H1 (cell line): ENCODE data around the gene PRR5. TPM values are rescaled to one million over a fixed set of nuclear protein-coding genes. Genes with fewer than 3 reads are reported as not detected.

Experiments
- SIRT6 ChIP-seq: IDR thresholded peaks from one replicate; pipeline ENCODE4 v1.7.1; 2012; ENCODE audit warnings: low read length, inconsistent platforms
- TCF12 ChIP-seq: IDR thresholded peaks from 2 replicates; pipeline ENCODE4 v1.6.1; 2011; ENCODE audit warnings: low read depth, mild to moderate bottlenecking, low read length
- polyA plus RNA-seq, 7 experiments: library from polyadenylated mRNA; depleted of rRNA in 3 of 7; stranded (reverse) in 5 of 7; unstranded in 2 of 7; fragments of >200 nt in 5 of 7; fragments of 200-250 nt in 2 of 7; gene quantifications; 1 replicate in 5 of 7; 2 replicates in 1 of 7; 4 replicates in 1 of 7; pipeline versions ENCODE4 v1.2.1 to v1.2.3, GENCODE V29; 2011 to 2013; ENCODE audit warnings: missing spikeins in 2 of 7, mixed read lengths in 2 of 7
- total RNA-seq: library from RNA; stranded (reverse); fragmentation: NEBNext Ultra II Directional; extraction: Animal tissue kit (Norgen Biotek cat#: 25700); gene quantifications from 2 replicates; pipeline ENCODE4 v1.2.1, GENCODE V29; 2021
- TF ChIP-seq, protein P1 (sequence below): IDR thresholded peaks from 2 replicates; pipeline ENCODE4 v1.6.1; 2012; ENCODE audit warnings: inconsistent platforms
- TF ChIP-seq, protein P2 (sequence below), 3 experiments: IDR thresholded peaks; 1 replicate in 2 of 3; 2 replicates in 1 of 3; pipeline versions ENCODE4 v1.5.1 to v1.6.1; 2011; ENCODE audit warnings: low read length in 3 of 3, mild to moderate bottlenecking in 3 of 3, inconsistent platforms in 2 of 3, low read depth in 1 of 3, moderate library complexity in 1 of 3; ENCODE audit not compliant: insufficient read depth in 1 of 3; ENCODE audit errors: control extremely low read depth in 1 of 3

Gene PRR5
- total and polyA plus RNA-seq, 2 of the 8 experiments (the other 6 are each of a cell fraction or from before 2014, with no cell fraction given), result 16.5 to 25.7 TPM

DNA sequence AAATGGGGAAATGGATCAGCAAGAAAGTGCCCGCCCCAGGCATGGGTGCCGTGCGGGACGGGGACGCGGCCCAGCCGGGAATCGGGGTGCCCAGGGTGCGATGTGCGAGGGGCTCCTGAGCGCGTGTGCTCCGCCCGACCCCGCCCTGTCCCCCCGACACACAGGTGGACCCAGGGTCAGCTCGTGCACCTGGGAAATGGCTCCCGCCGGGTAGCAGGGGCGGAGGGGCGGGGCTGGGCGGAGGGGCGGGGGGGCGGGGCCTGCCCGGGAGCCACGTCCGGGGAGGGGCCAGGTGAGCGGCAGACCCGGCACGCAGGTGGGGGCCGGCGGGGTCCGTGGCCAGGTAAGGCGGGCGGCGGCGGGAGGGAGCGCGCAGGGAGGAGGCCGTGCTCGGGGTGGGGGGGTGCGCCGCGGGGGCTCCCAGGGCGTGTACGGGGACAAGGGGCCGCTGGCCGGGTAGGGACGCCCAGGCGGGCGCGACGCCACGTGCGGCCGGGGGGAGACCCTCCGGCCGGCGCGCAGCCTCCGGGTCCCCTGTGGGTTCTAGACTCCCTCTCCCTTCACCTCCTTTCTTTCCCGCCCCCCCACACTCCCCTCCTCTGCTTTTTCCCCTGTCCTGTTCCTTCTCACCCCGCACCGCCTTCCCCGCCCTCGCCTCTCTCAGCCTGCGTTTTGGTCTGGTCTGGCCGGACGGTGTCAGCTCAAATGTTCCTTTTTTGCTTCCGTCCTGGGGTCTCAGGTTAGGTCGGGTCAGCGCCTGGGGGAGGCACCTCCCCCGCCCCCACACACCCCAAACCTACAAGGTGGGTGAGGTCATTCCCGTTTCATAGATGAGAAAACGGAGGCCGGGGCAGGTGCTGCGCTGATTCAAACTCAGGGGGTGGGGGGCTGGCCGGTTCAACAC lies 50.5 kb downstream of the PRR5 start, which contains the start of gene ARHGAP8 (continued):
- TF ChIP-seq, protein P1, sequence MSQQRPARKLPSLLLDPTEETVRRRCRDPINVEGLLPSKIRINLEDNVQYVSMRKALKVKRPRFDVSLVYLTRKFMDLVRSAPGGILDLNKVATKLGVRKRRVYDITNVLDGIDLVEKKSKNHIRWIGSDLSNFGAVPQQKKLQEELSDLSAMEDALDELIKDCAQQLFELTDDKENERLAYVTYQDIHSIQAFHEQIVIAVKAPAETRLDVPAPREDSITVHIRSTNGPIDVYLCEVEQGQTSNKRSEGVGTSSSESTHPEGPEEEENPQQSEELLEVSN, result peak; percentile 9; the same call in 1 of the 2 replicates
- TF ChIP-seq, protein P2, sequence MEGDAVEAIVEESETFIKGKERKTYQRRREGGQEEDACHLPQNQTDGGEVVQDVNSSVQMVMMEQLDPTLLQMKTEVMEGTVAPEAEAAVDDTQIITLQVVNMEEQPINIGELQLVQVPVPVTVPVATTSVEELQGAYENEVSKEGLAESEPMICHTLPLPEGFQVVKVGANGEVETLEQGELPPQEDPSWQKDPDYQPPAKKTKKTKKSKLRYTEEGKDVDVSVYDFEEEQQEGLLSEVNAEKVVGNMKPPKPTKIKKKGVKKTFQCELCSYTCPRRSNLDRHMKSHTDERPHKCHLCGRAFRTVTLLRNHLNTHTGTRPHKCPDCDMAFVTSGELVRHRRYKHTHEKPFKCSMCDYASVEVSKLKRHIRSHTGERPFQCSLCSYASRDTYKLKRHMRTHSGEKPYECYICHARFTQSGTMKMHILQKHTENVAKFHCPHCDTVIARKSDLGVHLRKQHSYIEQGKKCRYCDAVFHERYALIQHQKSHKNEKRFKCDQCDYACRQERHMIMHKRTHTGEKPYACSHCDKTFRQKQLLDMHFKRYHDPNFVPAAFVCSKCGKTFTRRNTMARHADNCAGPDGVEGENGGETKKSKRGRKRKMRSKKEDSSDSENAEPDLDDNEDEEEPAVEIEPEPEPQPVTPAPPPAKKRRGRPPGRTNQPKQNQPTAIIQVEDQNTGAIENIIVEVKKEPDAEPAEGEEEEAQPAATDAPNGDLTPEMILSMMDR (IDR thresholded peaks at IDR 0.05; ENCODE audit: control extremely low read depth in 1 of 3, insufficient read depth in 1 of 3, low read depth in 1 of 3, low read length in 3 of 3), result no peak
- TF ChIP-seq TCF12 (0 out of 2 replicates have a peak, but pooled peaks have one; percentile 26), SIRT6 (no peak)
